ENCODE results near the gene GBX2. TPM values are rescaled to one million over a fixed set of nuclear protein-coding genes. Genes with fewer than 3 reads are reported as not detected.

GBX2 gene
- total and polyA plus RNA-seq, 2 experiments from 2014 or later = 0.45 TPM; not detected in 1

DNA sequence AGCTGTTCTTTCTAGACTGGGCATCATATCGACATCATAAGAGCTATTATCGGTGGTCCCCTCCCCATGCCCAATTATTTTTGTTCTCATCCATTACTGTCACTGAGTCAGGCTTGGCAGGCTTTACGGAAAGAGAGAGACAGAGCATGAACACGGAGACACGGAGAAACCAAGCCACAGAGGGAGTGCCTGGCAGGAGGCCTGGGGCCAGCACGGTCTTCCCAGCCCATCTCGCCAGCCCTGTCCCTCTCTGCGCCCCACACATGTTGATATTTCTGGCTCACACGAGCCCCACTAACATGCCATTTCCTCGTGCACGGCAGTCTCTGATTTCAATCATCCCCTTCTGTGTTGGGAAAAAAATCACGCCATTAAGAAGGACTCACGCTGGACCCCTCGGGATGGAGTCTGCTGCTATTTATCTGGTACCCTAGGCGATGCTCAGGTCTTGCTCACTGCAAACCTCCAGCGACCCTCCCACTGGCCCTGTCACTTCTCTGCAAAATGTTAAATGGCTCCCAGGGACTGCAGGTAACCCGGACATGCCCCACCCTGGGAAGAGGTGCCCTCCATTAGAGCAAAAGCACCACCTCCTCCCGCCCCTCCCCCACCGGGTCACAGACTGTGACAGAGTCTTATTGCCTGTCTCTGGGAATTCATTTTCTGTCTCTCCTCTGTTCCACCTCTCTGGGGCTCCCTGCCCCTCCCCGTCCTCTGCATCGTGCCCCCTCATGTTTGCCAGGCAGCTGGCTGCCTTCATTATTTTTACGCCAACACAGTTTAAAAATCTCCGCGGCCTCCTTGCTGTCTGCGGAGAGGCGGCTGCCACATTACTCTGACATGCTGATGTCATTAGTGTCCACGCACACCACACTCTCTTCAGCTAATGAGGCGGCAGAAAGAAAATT, 40.1 kb upstream of the GBX2 start:
- WGBS (ENCODE audit: low lambda C conversion rate, missing lambda C conversion rate) = 86% methylated on average over 28 of the region's 28 CpGs
- no peak for DNase-seq (ENCODE audit: low spot score)

DNA sequence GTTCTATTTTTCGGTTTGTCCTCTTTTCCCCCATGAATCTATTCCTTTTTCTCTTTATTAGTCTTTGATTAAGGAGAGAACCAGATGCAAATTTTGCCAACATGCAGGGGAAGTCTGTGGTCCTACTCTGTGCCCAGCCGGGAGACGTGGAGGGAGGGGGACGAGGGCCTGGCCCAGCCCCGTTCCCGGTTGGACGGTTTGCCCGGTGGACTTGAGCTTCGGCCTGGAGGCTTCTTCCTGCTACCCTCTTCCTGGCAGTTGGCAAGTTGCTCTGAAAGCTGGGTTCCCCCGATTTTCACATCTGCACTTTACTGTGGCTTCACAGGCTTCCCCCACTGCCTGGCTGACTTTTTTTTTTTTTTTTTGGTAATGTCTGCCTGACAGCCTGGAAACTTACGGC, 39.3 kb upstream of the GBX2 start:
- Histone ChIP-seq H3K4me3 (no peak overlapping the region), H3K4me1 (ENCODE audit: insufficient read depth) (no peaks in the 10 kb centered on the region), H4K20me1 (ENCODE audit: insufficient read depth, poor library complexity, severe bottlenecking) (no peaks in the 10 kb centered on the region), H3K27me3 (no peaks in the 10 kb centered on the region), H2AFZ (no peak overlapping the region), H3K36me3 (replicated peaks; ENCODE audit: insufficient read depth, low read depth) (no peaks in the 10 kb centered on the region), H3K4me2 (no peak overlapping the region), H3K27ac (no peak overlapping the region), H3K79me2 (no peaks in the 10 kb centered on the region), H3K9me3 (ENCODE audit: low read depth) (no peaks in the 10 kb centered on the region), H3K9me2 (replicated peaks; ENCODE audit: insufficient read depth) (no peaks in the 10 kb centered on the region)
- WGBS (ENCODE audit: low lambda C conversion rate, missing lambda C conversion rate) = 95% methylated on average over 11 of the region's 11 CpGs
- TF ChIP-seq, protein P1, sequence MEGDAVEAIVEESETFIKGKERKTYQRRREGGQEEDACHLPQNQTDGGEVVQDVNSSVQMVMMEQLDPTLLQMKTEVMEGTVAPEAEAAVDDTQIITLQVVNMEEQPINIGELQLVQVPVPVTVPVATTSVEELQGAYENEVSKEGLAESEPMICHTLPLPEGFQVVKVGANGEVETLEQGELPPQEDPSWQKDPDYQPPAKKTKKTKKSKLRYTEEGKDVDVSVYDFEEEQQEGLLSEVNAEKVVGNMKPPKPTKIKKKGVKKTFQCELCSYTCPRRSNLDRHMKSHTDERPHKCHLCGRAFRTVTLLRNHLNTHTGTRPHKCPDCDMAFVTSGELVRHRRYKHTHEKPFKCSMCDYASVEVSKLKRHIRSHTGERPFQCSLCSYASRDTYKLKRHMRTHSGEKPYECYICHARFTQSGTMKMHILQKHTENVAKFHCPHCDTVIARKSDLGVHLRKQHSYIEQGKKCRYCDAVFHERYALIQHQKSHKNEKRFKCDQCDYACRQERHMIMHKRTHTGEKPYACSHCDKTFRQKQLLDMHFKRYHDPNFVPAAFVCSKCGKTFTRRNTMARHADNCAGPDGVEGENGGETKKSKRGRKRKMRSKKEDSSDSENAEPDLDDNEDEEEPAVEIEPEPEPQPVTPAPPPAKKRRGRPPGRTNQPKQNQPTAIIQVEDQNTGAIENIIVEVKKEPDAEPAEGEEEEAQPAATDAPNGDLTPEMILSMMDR (IDR thresholded peaks at IDR 0.05; ENCODE audit: poor library complexity) = no peak
- TF ChIP-seq EZH2 (IDR thresholded peaks at IDR 0.05; ENCODE audit: borderline replicate concordance) (no peak), EZH2phosphoT487 (IDR thresholded peaks at IDR 0.05; ENCODE audit: low read depth, severe bottlenecking, unreplicated experiment) (no peak)
- DNase-seq (ENCODE audit: low spot score) = no peak

More for the DNA sequence above, 40.1 kb upstream of the GBX2 start:
- Histone ChIP-seq H3K79me2 (no peaks in the 10 kb centered on the region), H3K27me3 (no peaks in the 10 kb centered on the region), H3K9me2 (replicated peaks; ENCODE audit: insufficient read depth) (no peaks in the 10 kb centered on the region), H4K20me1 (ENCODE audit: insufficient read depth, poor library complexity, severe bottlenecking) (no peaks in the 10 kb centered on the region), H3K27ac (no peak overlapping the region), H3K4me2 (no peak overlapping the region), H3K36me3 (replicated peaks; ENCODE audit: insufficient read depth, low read depth) (no peaks in the 10 kb centered on the region), H2AFZ (no peak overlapping the region), H3K9me3 (ENCODE audit: low read depth) (no peaks in the 10 kb centered on the region), H3K4me1 (ENCODE audit: insufficient read depth) (no peaks in the 10 kb centered on the region), H3K4me3 (no peak overlapping the region)
- TF ChIP-seq, protein P1 (IDR thresholded peaks at IDR 0.05; ENCODE audit: poor library complexity) = no peak
- TF ChIP-seq EZH2phosphoT487 (IDR thresholded peaks at IDR 0.05; ENCODE audit: low read depth, severe bottlenecking, unreplicated experiment) (no peak), EZH2 (IDR thresholded peaks at IDR 0.05; ENCODE audit: borderline replicate concordance) (no peak)

DNA sequence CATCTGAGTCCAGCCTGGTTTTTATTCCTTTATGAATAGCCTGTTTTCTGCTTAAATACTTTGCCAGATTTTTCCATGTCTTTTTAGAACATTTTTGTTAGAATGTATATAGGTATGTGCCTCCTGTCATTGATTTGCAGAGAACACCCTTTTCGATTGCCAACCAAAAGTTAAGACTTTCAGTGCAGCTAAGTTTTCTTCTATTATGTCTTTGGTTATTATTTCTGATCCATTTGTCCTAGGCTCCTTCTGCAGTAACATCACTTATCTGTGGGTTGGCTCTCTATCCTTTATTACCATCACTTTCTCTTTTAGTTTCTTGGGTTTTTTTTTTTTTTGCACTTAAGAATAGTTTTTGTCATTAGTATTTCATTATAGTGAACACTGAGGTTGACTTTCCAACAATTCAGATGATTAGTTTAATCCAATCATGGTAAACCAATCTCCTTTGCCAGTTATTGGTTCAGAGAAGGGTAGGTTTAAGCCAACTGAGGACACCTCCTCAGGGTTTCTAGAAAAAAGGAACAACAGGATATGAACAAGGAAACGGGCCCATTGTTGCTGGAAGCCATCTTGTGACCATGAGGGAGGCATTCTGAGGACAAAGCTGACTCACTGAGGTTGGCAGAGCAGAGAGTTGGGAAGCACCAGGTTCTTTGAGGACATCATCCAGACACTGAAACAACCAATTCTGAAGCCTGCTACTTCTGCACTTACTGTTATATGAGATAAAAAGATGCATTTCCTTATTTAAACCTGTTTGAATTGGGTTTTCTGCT, 37.9 kb upstream of the GBX2 start:
- Histone ChIP-seq H3K4me1 (ENCODE audit: insufficient read depth) (no peaks in the 10 kb centered on the region), H3K27me3 (no peaks in the 10 kb centered on the region), H3K4me2 (no peak overlapping the region), H3K4me3 (no peak overlapping the region), H2AFZ (no peak overlapping the region), H3K36me3 (replicated peaks; ENCODE audit: insufficient read depth, low read depth) (no peaks in the 10 kb centered on the region), H3K79me2 (no peaks in the 10 kb centered on the region), H4K20me1 (ENCODE audit: insufficient read depth, poor library complexity, severe bottlenecking) (no peaks in the 10 kb centered on the region), H3K9me2 (replicated peaks; ENCODE audit: insufficient read depth) (no peaks in the 10 kb centered on the region), H3K9me3 (ENCODE audit: low read depth) (no peaks in the 10 kb centered on the region), H3K27ac (no peak overlapping the region)
- WGBS (ENCODE audit: low lambda C conversion rate, missing lambda C conversion rate) = 88% methylated on average over 2 of the region's 2 CpGs
- no peak for DNase-seq (ENCODE audit: low spot score)
- TF ChIP-seq, protein P1 (IDR thresholded peaks at IDR 0.05; ENCODE audit: poor library complexity) = no peak
- TF ChIP-seq EZH2 (IDR thresholded peaks at IDR 0.05; ENCODE audit: borderline replicate concordance) = no peak
- no peak for TF ChIP-seq EZH2phosphoT487 (IDR thresholded peaks at IDR 0.05; ENCODE audit: low read depth, severe bottlenecking, unreplicated experiment)

All from hepatocyte (in vitro differentiated cells).